ENCODE measurements around the gene ZBTB38. TPM values are rescaled to one million over a fixed set of nuclear protein-coding genes. Genes with fewer than 3 reads are reported as not detected.

The ZBTB38 gene
- total RNA-seq, 1 experiment from 2014 or later, result 12.3 TPM

DNA sequence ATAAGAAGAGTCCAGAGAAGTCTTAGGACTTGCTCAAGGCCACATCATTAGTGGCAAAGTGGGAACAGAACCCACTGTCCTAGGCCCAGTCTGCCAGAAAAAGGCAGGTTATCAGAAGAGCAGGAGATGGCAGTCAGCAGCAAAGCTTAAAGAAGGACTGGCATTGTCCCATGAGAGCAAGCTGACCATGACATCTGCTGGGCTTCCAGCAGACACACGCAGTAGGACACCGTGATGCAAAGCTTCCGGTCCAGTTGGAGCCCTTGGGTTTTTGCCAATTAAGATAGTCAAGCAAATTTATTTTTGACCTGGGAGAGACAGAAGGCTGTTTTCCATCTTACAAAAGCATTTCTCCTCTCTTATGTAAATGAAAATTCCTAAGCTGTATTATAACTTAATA, 42.1 kb downstream of the ZBTB38 start:
- Mint-ChIP-seq H3K27me3 (ENCODE audit: low read depth) (peaks cover 47% of the 10 kb centered on the region), H3K4me1 (peaks cover 29% of the 10 kb centered on the region), H3K27ac (no peak overlapping the region), H3K36me3 (no peaks in the 10 kb centered on the region; the same call in 1 of the 2 replicates), H3K9me3 (no peaks in the 10 kb centered on the region), H3K4me3 (no peak overlapping the region)
- no peak for DNase-seq (ENCODE audit: low spot score)
- ChIA-PET POLR2A (interaction anchor here (1.0 kb wide), 1 partner anchor 10 kb away, joined by 3 read pairs; no protein-coding TSS in a partner anchor), CTCF (interaction anchor here (0.5 to 3.6 kb wide), 3 partner anchors 11 to 102 kb away, joined by 3 to 14 read pairs (median 4); no protein-coding TSS in a partner anchor)
- ATAC-seq, result no peak
- TF ChIP-seq MLX (CRISPR knock-in tag; IDR thresholded peaks at IDR 0.05), result no peak
- TF ChIP-seq E2F4 (CRISPR knock-in tag; IDR thresholded peaks at IDR 0.05; ENCODE audit: borderline replicate concordance, low read depth), result no peak
- TF ChIP-seq IRF1 (CRISPR knock-in tag; IDR thresholded peaks at IDR 0.05), result no peak
- no peak for TF ChIP-seq SMAD3 (CRISPR knock-in tag; IDR thresholded peaks at IDR 0.05; ENCODE audit: borderline replicate concordance)
- TF ChIP-seq, protein P1, sequence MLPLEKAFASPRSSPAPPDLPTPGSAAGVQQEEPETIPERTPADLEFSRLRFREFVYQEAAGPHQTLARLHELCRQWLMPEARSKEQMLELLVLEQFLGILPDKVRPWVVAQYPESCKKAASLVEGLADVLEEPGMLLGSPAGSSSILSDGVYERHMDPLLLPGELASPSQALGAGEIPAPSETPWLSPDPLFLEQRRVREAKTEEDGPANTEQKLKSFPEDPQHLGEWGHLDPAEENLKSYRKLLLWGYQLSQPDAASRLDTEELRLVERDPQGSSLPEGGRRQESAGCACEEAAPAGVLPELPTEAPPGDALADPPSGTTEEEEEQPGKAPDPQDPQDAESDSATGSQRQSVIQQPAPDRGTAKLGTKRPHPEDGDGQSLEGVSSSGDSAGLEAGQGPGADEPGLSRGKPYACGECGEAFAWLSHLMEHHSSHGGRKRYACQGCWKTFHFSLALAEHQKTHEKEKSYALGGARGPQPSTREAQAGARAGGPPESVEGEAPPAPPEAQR (CRISPR knock-in tag; IDR thresholded peaks at IDR 0.05), result no peak
- no peak for TF ChIP-seq NFYB (CRISPR knock-in tag; conservative IDR thresholded peaks at IDR 0.05; ENCODE audit: low read depth)

DNA sequence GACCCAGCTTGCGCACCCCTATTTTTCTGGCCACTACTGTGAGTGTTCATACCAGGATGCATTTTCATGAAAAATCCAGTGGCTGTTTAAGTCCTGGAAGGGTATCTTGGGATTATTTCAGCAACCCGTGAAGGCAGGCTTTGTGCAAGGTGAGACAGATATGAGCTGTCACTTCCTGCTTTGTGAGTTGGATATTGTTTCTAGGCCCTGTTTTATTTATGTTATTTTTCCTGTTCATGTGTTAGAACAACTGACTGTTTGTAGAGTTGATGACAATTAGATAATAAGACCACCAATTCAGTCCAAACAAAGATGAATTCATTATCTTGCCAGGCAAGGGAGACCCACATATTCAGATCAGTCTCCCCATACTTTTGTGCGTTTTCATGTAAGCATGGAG, 42.5 kb downstream of the ZBTB38 start:
- Mint-ChIP-seq H3K27ac (no peak overlapping the region), H3K4me1 (peaks cover 29% of the 10 kb centered on the region), H3K9me3 (no peaks in the 10 kb centered on the region), H3K27me3 (ENCODE audit: low read depth) (peaks cover 43% of the 10 kb centered on the region), H3K36me3 (no peaks in the 10 kb centered on the region), H3K4me3 (no peak overlapping the region)
- CTCF ChIA-PET, result interaction anchor here (0.5 to 3.6 kb wide), 3 partner anchors 11 to 103 kb away, joined by 3 to 14 read pairs (median 4); no protein-coding TSS in a partner anchor
- ATAC-seq, result no peak
- no peak for DNase-seq (ENCODE audit: low spot score)
- no peak for TF ChIP-seq FOXK1 (CRISPR knock-in tag; IDR thresholded peaks at IDR 0.05)
- no peak for TF ChIP-seq ELF4 (CRISPR knock-in tag; IDR thresholded peaks at IDR 0.05; ENCODE audit: low read depth)
- no peak for TF ChIP-seq SMAD4 (CRISPR knock-in tag; IDR thresholded peaks at IDR 0.05)
- TF ChIP-seq FOXP1 (CRISPR knock-in tag; IDR thresholded peaks at IDR 0.05; ENCODE audit: borderline replicate concordance), result no peak
- no peak for TF ChIP-seq MLX (CRISPR knock-in tag; IDR thresholded peaks at IDR 0.05)
- no peak for TF ChIP-seq ATF1 (CRISPR knock-in tag; IDR thresholded peaks at IDR 0.05)
- POLR2A ChIA-PET, result interaction anchor here (1.0 kb wide), 1 partner anchor 9 kb away, joined by 3 read pairs; no protein-coding TSS in a partner anchor

DNA sequence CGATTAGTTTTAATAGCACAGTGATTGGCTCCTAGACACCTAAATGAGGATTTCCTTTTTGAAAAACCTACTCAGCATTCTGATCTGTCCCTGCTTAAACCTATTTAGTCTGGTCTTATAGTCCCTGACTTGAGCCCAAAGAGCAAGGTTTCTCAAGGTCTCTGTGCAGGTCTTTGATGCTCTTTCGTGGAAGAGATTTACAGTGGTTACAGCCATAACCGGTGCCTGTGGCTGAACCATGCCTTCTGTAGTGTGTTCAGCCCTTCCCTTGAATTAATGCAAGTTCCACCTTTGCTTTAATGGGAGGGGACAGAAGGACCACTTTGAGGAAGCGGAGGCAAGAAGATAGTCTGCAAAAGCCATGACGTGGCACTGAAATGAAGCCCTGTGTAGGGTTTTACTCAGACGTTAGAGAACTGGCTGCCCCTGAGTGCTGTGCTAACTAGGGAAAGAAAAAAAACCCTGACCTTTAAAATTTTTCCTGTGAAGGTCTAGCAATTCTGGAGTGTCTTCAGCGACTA, 43.0 kb downstream of the ZBTB38 start:
- ATAC-seq (no peak), DNase-seq (ENCODE audit: low spot score) (no peak)
- no peak overlapping the region for H3K27ac Mint-ChIP-seq
- no peaks in the 10 kb centered on the region for H3K36me3 Mint-ChIP-seq
- ChIA-PET CTCF (interaction anchor here (3.6 kb wide), 1 partner anchor 103 kb away, joined by 14 read pairs; no protein-coding TSS in a partner anchor), POLR2A (no interaction called here)
- H3K4me1 Mint-ChIP-seq, result peaks cover 29% of the 10 kb centered on the region
- peaks cover 39% of the 10 kb centered on the region for H3K27me3 Mint-ChIP-seq (ENCODE audit: low read depth)
- no peak overlapping the region for H3K4me3 Mint-ChIP-seq
- no peaks in the 10 kb centered on the region for H3K9me3 Mint-ChIP-seq
- TF ChIP-seq E2F1 (CRISPR knock-in tag; IDR thresholded peaks at IDR 0.05), result no peak
- no peak for TF ChIP-seq ZNF423 (CRISPR knock-in tag; IDR thresholded peaks at IDR 0.05)
- TF ChIP-seq MYBL2 (CRISPR knock-in tag; IDR thresholded peaks at IDR 0.05), result no peak
- no peak for TF ChIP-seq USF1 (CRISPR knock-in tag; IDR thresholded peaks at IDR 0.05)
- no peak for TF ChIP-seq NR1H2 (CRISPR knock-in tag; IDR thresholded peaks at IDR 0.05)
- TF ChIP-seq, protein P2, sequence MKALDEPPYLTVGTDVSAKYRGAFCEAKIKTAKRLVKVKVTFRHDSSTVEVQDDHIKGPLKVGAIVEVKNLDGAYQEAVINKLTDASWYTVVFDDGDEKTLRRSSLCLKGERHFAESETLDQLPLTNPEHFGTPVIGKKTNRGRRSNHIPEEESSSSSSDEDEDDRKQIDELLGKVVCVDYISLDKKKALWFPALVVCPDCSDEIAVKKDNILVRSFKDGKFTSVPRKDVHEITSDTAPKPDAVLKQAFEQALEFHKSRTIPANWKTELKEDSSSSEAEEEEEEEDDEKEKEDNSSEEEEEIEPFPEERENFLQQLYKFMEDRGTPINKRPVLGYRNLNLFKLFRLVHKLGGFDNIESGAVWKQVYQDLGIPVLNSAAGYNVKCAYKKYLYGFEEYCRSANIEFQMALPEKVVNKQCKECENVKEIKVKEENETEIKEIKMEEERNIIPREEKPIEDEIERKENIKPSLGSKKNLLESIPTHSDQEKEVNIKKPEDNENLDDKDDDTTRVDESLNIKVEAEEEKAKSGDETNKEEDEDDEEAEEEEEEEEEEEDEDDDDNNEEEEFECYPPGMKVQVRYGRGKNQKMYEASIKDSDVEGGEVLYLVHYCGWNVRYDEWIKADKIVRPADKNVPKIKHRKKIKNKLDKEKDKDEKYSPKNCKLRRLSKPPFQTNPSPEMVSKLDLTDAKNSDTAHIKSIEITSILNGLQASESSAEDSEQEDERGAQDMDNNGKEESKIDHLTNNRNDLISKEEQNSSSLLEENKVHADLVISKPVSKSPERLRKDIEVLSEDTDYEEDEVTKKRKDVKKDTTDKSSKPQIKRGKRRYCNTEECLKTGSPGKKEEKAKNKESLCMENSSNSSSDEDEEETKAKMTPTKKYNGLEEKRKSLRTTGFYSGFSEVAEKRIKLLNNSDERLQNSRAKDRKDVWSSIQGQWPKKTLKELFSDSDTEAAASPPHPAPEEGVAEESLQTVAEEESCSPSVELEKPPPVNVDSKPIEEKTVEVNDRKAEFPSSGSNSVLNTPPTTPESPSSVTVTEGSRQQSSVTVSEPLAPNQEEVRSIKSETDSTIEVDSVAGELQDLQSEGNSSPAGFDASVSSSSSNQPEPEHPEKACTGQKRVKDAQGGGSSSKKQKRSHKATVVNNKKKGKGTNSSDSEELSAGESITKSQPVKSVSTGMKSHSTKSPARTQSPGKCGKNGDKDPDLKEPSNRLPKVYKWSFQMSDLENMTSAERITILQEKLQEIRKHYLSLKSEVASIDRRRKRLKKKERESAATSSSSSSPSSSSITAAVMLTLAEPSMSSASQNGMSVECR (CRISPR knock-in tag; IDR thresholded peaks at IDR 0.05; ENCODE audit: borderline replicate concordance), result no peak
- no peak for TF ChIP-seq ZNF671 (CRISPR knock-in tag; IDR thresholded peaks at IDR 0.05)
- TF ChIP-seq RORB (CRISPR knock-in tag; IDR thresholded peaks at IDR 0.05), result no peak
- TF ChIP-seq ZNF121 (CRISPR knock-in tag; IDR thresholded peaks at IDR 0.05), result no peak
- no peak for TF ChIP-seq EMX1 (CRISPR knock-in tag; IDR thresholded peaks at IDR 0.05)
